Naive B cell (primary cell): Measurements from ENCODE around the gene PLAAT2. TPM values are rescaled to one million over a fixed set of nuclear protein-coding genes. Genes with fewer than 3 reads are reported as not detected.
A peak's percentile ranks its signal among the peaks of the same experiment; 100 is the strongest.

ENCODE experiments used
- ATAC-seq, 2 donors: fragments of 150-1000 bp; cut with Tn5 transposase; 2 replicates each; pipeline ENCODE4 v1.10.0; 2021; ENCODE audit warnings: low read depth in 2 of 2, mild to moderate bottlenecking in 2 of 2, moderate library complexity in 2 of 2
- DNase-seq: peaks from one replicate; pipeline ENCODE4 v3.0.0; 2022
- H3K27ac Mint-ChIP-seq, 6 donors: one replicate each; pipeline ENCODE4 v1.8.0; 2020 to 2022; ENCODE audit warnings: mild to moderate bottlenecking in 6 of 6, mixed read lengths in 6 of 6, moderate library complexity in 5 of 6, inconsistent platforms in 2 of 6
- H3K27me3 Mint-ChIP-seq, 3 donors: one replicate each; pipeline ENCODE4 v1.8.0; 2021 to 2022; ENCODE audit warnings: mixed read lengths in 3 of 3, mild to moderate bottlenecking in 1 of 3
- H3K36me3 Mint-ChIP-seq, 2 donors: one replicate each; pipeline ENCODE4 v1.8.0; 2020 to 2022; ENCODE audit warnings: mixed read lengths in 2 of 2, inconsistent platforms in 1 of 2, mild to moderate bottlenecking in 1 of 2
- H3K4me1 Mint-ChIP-seq, 3 donors: one replicate each; pipeline ENCODE4 v1.8.0; 2020 to 2022; ENCODE audit warnings: mixed read lengths in 3 of 3, inconsistent platforms in 1 of 3, mild to moderate bottlenecking in 1 of 3, moderate library complexity in 1 of 3
- H3K4me3 Mint-ChIP-seq, 8 donors: one replicate each; pipeline ENCODE4 v1.8.0; 2020 to 2022; ENCODE audit warnings: mild to moderate bottlenecking in 8 of 8, mixed read lengths in 8 of 8, moderate library complexity in 8 of 8, inconsistent platforms in 2 of 8
- H3K9me3 Mint-ChIP-seq, 7 donors: one replicate each; pipeline ENCODE4 v1.8.0; 2020 to 2022; ENCODE audit warnings: mixed read lengths in 7 of 7, mild to moderate bottlenecking in 5 of 7, inconsistent platforms in 2 of 7, moderate library complexity in 1 of 7
- polyA plus RNA-seq, 6 donors: library from polyadenylated mRNA; unstranded; fragments of 300-500 nt; fragmentation: Illumina TruSeq; gene quantifications; one replicate each; pipeline ENCODE4 v1.2.3, GENCODE V29; 2021; ENCODE audit warnings: low read depth in 6 of 6

Gene PLAAT2
- polyA plus RNA-seq, 6 donors from 2014 or later = not detected

- peaks cover 0 to 10% (median 6%) of the 10 kb centered on the region in 7 donors for H3K9me3 Mint-ChIP-seq
- no peak overlapping the region for H3K27ac Mint-ChIP-seq
- no peak overlapping the region for H3K4me3 Mint-ChIP-seq
- H3K36me3 Mint-ChIP-seq = no peaks in the 10 kb centered on the region
- no peak for DNase-seq
- H3K27me3 Mint-ChIP-seq = peaks cover 0 to 9% (median 4%) of the 10 kb centered on the region in 3 donors
- H3K4me1 Mint-ChIP-seq = no peaks in the 10 kb centered on the region
- ATAC-seq = no peak
Observed at GRCh38 chr11:63516109-63516508, 47.1 kb downstream of the PLAAT2 start.

GRCh38 chr11:63512816-63513215 is 50.4 kb downstream of the PLAAT2 start:
- no peak for ATAC-seq
- Mint-ChIP-seq H3K27ac (peak overlapping the region in 1 of 6 donors; percentile 36), H3K27me3 (peaks cover 0 to 23% (median 5%) of the 10 kb centered on the region in 3 donors)

GRCh38 chr11:63511048-63511748 is 52.0 kb downstream of the PLAAT2 start:
- Mint-ChIP-seq H3K4me1 (peaks cover 4 to 9% (median 4%) of the 10 kb centered on the region in 3 donors), H3K27ac (no peak overlapping the region), H3K36me3 (no peaks in the 10 kb centered on the region), H3K4me3 (no peak overlapping the region), H3K9me3 (no peaks in the 10 kb centered on the region), H3K27me3 (peaks cover 5 to 37% (median 14%) of the 10 kb centered on the region in 3 donors)
- DNase-seq (no peak), ATAC-seq (no peak)

More at GRCh38 chr11:63512816-63513215, 50.4 kb downstream of the PLAAT2 start:
- peaks cover 0 to 2% (median 0%) of the 10 kb centered on the region in 7 donors for H3K9me3 Mint-ChIP-seq
- H3K4me1 Mint-ChIP-seq = no peaks in the 10 kb centered on the region
- no peak for DNase-seq
- no peak overlapping the region for H3K4me3 Mint-ChIP-seq
- no peaks in the 10 kb centered on the region for H3K36me3 Mint-ChIP-seq

GRCh38 chr11:63510360-63511047 is 52.7 kb downstream of the PLAAT2 start:
- H3K4me3 Mint-ChIP-seq = no peak overlapping the region
- H3K4me1 Mint-ChIP-seq = peaks cover 4 to 15% (median 11%) of the 10 kb centered on the region in 3 donors
- H3K27ac Mint-ChIP-seq = no peak overlapping the region
- ATAC-seq (no peak), DNase-seq (no peak)
- H3K9me3 Mint-ChIP-seq = no peaks in the 10 kb centered on the region
- peaks cover 5 to 44% (median 17%) of the 10 kb centered on the region in 3 donors for H3K27me3 Mint-ChIP-seq
- H3K36me3 Mint-ChIP-seq = no peaks in the 10 kb centered on the region

- DNase-seq = no peak
- Mint-ChIP-seq H3K9me3 (no peaks in the 10 kb centered on the region), H3K4me3 (no peak overlapping the region), H3K27ac (no peak overlapping the region), H3K36me3 (no peaks in the 10 kb centered on the region), H3K4me1 (peaks cover 4 to 16% (median 16%) of the 10 kb centered on the region in 3 donors), H3K27me3 (peaks cover 5 to 59% (median 25%) of the 10 kb centered on the region in 3 donors)
- no peak for ATAC-seq
Observed at GRCh38 chr11:63508745-63509144, 54.4 kb downstream of the PLAAT2 start.

GRCh38 chr11:63508009-63508408 is 55.2 kb downstream of the PLAAT2 start:
- H3K27ac Mint-ChIP-seq = no peak overlapping the region
- DNase-seq = no peak

GRCh38 chr11:63507511-63507910 is 55.7 kb downstream of the PLAAT2 start:
- peaks cover 4 to 16% (median 16%) of the 10 kb centered on the region in 3 donors for H3K4me1 Mint-ChIP-seq
- DNase-seq (no peak), ATAC-seq (no peak)
- H3K36me3 Mint-ChIP-seq = no peaks in the 10 kb centered on the region
- H3K4me3 Mint-ChIP-seq = no peak overlapping the region
- peaks cover 0 to 4% (median 0%) of the 10 kb centered on the region in 7 donors for H3K9me3 Mint-ChIP-seq
- H3K27me3 Mint-ChIP-seq = peaks cover 5 to 59% (median 25%) of the 10 kb centered on the region in 3 donors
- H3K27ac Mint-ChIP-seq = no peak overlapping the region

More at GRCh38 chr11:63508009-63508408, 55.2 kb downstream of the PLAAT2 start:
- peaks cover 4 to 16% (median 16%) of the 10 kb centered on the region in 3 donors for H3K4me1 Mint-ChIP-seq
- no peak overlapping the region for H3K4me3 Mint-ChIP-seq
- H3K36me3 Mint-ChIP-seq = no peaks in the 10 kb centered on the region
- H3K9me3 Mint-ChIP-seq = peaks cover 0 to 3% (median 0%) of the 10 kb centered on the region in 7 donors
- no peak for ATAC-seq
- H3K27me3 Mint-ChIP-seq = peaks cover 5 to 59% (median 25%) of the 10 kb centered on the region in 3 donors

GRCh38 chr11:63506876-63507275 is 56.3 kb downstream of the PLAAT2 start:
- no peaks in the 10 kb centered on the region for H3K36me3 Mint-ChIP-seq
- peaks cover 4 to 16% (median 16%) of the 10 kb centered on the region in 3 donors for H3K4me1 Mint-ChIP-seq
- ATAC-seq = no peak

GRCh38 chr11:63505857-63506528 is 57.2 kb downstream of the PLAAT2 start, which contains the start of gene LGALS12:
TSS of gene LGALS12 (plus strand) at chr11:63506084. CDS start at chr11:63506459, 375 bp downstream.
- ATAC-seq (no peak), DNase-seq (no peak)
- no peak within 1 kb of the TSS for H3K27ac Mint-ChIP-seq
- H3K9me3 Mint-ChIP-seq = peaks cover 0 to 7% (median 3%) of the 10 kb centered on the region in 7 donors
- no peaks in the 10 kb centered on the region for H3K36me3 Mint-ChIP-seq
- H3K27me3 Mint-ChIP-seq = peaks cover 10 to 66% (median 25%) of the 10 kb centered on the region in 3 donors
- no peak within 1 kb of the TSS for H3K4me3 Mint-ChIP-seq
- peaks cover 4 to 16% (median 16%) of the 10 kb centered on the region in 3 donors for H3K4me1 Mint-ChIP-seq

More at GRCh38 chr11:63506876-63507275, 56.3 kb downstream of the PLAAT2 start:
- DNase-seq = no peak
- H3K27me3 Mint-ChIP-seq = peaks cover 10 to 65% (median 25%) of the 10 kb centered on the region in 3 donors
- H3K4me3 Mint-ChIP-seq = no peak overlapping the region
- H3K27ac Mint-ChIP-seq = no peak overlapping the region
- peaks cover 0 to 6% (median 0%) of the 10 kb centered on the region in 7 donors for H3K9me3 Mint-ChIP-seq

GRCh38 chr11:63504933-63505586 is 58.1 kb downstream of the PLAAT2 start:
- Mint-ChIP-seq H3K4me3 (no peak overlapping the region), H3K27me3 (peaks cover 10 to 65% (median 25%) of the 10 kb centered on the region in 3 donors), H3K36me3 (peaks cover 4 to 5% of the 10 kb centered on the region in 2 donors), H3K4me1 (peaks cover 4 to 16% (median 16%) of the 10 kb centered on the region in 3 donors), H3K9me3 (peaks cover 5 to 16% (median 13%) of the 10 kb centered on the region in 7 donors), H3K27ac (no peak overlapping the region)
- no peak for DNase-seq
- ATAC-seq = no peak

GRCh38 chr11:63504054-63504453 is 59.1 kb downstream of the PLAAT2 start:
- peaks cover 10 to 25% (median 21%) of the 10 kb centered on the region in 7 donors for H3K9me3 Mint-ChIP-seq
- peaks cover 5 to 60% (median 25%) of the 10 kb centered on the region in 3 donors for H3K27me3 Mint-ChIP-seq
- H3K36me3 Mint-ChIP-seq = peaks cover 10 to 13% of the 10 kb centered on the region in 2 donors
- H3K4me1 Mint-ChIP-seq = peaks cover 4 to 16% (median 16%) of the 10 kb centered on the region in 3 donors
- no peak overlapping the region for H3K4me3 Mint-ChIP-seq
- H3K27ac Mint-ChIP-seq = no peak overlapping the region
- ATAC-seq = no peak
- DNase-seq = no peak

GRCh38 chr11:63503492-63503891 is 59.7 kb downstream of the PLAAT2 start:
- H3K4me1 Mint-ChIP-seq = peaks cover 4 to 16% (median 16%) of the 10 kb centered on the region in 3 donors
- H3K36me3 Mint-ChIP-seq = peaks cover 13 to 14% of the 10 kb centered on the region in 2 donors
- H3K9me3 Mint-ChIP-seq = peaks cover 11 to 26% (median 23%) of the 10 kb centered on the region in 7 donors
- ATAC-seq (no peak), DNase-seq (no peak)
- H3K27me3 Mint-ChIP-seq = peaks cover 10 to 59% (median 30%) of the 10 kb centered on the region in 3 donors
- peak overlapping the region in 1 of 6 donors; percentile 46 for H3K27ac Mint-ChIP-seq
- H3K4me3 Mint-ChIP-seq = no peak overlapping the region
